Measurements from ENCODE around the gene SDK1.

The SDK1 gene

GRCh38 chr7:4144811-4145510 is 843.9 kb downstream of the SDK1 start:
- no peak for DNase-seq (ENCODE audit: low read depth in 2 of 3, low spot score in 2 of 3)

GRCh38 chr7:4145576-4145975 is 844.5 kb downstream of the SDK1 start:
- DNase-seq (ENCODE audit: low read depth in 2 of 3, low spot score in 2 of 3), result no peak

DNA sequence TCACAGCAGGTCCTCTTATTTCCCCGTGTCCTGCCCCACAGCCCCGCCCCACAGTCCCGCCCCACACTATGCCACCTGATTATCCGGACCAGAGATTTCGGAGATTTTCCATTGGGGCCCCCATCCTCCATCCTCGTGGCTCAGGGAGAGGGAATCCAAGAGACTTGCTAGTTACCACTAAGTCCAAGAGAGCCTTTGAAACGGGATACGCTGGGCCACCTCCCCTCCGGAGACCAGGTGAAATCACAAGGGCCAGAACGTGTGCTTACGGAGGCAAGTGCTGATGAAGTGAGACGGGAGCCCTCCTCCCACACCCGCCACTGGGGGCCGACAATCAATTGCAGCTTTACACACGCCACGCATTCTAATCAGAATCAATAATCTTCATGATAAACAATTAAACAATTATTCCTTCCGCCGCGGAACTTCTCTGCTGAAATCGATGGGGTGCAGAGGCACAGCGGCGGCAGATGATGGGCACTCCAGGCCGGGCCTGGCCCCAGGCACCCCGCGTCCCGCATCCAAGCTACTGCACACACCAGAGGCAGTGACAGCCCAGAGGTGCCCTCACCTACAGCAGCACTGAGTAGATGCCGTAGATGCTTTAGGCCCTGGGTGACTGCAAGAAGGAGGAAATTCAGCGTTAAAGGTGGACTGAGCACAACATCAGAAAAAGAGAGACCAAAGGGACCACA is 847.0 kb downstream of the SDK1 start:
- no peak for DNase-seq (ENCODE audit: low read depth in 2 of 3, low spot score in 2 of 3)

- DNase-seq (ENCODE audit: low read depth in 2 of 3, low spot score in 2 of 3), result no peak
Observed at GRCh38 chr7:4149236-4149635, 848.2 kb downstream of the SDK1 start.

- no peak for DNase-seq (ENCODE audit: low read depth in 2 of 3, low spot score in 2 of 3)
Observed at GRCh38 chr7:4149645-4150044, 848.6 kb downstream of the SDK1 start.

GRCh38 chr7:4150731-4151130 is 849.7 kb downstream of the SDK1 start:
- no peak for DNase-seq (ENCODE audit: low read depth in 2 of 3, low spot score in 2 of 3)

- no peak for DNase-seq (ENCODE audit: low read depth in 2 of 3, low spot score in 2 of 3)
Observed at GRCh38 chr7:4151524-4151923, 850.5 kb downstream of the SDK1 start.

GRCh38 chr7:4151926-4152549 is 851.0 kb downstream of the SDK1 start:
- no peak for DNase-seq (ENCODE audit: low read depth in 2 of 3, low spot score in 2 of 3)

- DNase-seq (ENCODE audit: low read depth in 2 of 3, low spot score in 2 of 3), result no peak
Observed at GRCh38 chr7:4154882-4155535, 854.0 kb downstream of the SDK1 start.

DNA sequence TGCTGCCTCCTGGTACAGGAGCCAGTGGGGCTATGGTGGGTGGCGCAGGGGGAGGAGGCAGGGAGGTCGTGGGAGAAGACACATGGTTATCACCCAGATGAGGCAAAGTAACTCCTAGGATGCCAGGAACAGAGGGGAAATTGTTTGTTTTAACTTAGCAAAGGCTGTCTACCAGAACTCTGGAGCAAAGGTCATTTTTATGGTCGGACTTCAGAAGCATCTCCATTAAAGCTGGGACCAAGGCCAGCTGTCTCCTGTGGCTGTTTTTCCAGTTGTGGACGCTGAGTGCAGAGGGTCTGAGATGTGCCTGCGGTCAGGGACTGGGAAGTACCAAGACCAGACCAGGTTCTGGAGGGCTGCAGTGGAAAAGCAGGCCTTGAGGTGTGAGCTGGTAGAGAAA is 855.1 kb downstream of the SDK1 start:
- DNase-seq (ENCODE audit: low read depth in 2 of 3, low spot score in 2 of 3), result no peak

DNA sequence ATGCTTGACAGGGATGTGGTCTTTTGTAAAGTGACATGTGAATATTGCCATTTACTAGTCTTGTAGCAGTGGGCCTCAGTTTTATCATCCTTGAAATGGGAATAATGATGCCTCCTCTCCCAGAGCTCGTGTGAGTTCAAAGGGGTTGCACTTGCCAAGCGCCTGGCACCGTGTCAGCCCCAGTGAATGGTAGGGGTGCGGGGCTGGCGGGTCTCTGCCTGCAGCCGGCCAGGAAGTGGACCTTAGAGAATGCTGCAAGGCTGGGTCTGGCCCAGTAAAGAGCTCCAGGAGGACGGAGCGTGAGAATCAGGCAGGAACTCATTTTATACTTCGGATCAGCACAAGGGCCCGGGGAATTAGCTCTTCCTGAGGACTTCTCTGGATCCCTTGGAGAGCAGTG is 856.6 kb downstream of the SDK1 start:
- DNase-seq (ENCODE audit: low read depth in 2 of 3, low spot score in 2 of 3), result no peak

DNA sequence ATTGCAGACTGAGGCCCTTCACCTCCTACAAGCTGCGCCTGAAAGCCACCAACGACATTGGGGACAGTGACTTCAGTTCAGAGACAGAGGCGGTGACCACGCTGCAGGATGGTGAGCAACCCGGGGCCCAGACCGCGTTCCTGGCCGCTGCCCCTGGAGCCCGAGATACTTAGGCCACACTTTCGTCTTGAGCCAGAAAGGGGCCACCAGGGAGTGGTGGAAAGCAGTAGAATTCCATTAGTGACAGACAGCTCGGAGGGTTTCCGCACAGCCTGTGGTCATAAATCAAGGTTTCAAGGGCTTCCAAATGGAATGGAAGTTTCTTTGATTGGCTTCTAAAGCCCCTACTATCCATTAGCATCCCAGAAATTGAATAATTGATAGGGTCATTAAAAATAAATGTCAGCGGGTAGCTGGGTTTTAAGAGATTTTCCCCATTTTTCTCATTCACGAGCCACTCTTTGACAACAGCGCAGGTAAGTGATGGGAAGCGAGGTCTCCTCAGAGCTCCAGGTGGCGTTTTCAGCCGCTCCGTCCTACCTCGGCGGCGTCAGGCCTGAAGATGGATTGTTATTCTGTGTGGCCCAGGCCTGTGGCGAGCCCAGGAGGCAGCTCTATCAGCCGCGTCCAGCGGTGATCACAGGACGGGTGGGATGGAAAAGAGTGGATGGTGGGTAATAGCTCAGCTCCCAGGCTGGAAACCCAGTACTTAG is 857.5 kb downstream of the SDK1 start:
- DNase-seq (ENCODE audit: low read depth in 2 of 3, low spot score in 2 of 3), result no peak

- DNase-seq (ENCODE audit: low read depth in 2 of 3, low spot score in 2 of 3), result no peak
Observed at GRCh38 chr7:4159154-4159501, 858.1 kb downstream of the SDK1 start.

DNA sequence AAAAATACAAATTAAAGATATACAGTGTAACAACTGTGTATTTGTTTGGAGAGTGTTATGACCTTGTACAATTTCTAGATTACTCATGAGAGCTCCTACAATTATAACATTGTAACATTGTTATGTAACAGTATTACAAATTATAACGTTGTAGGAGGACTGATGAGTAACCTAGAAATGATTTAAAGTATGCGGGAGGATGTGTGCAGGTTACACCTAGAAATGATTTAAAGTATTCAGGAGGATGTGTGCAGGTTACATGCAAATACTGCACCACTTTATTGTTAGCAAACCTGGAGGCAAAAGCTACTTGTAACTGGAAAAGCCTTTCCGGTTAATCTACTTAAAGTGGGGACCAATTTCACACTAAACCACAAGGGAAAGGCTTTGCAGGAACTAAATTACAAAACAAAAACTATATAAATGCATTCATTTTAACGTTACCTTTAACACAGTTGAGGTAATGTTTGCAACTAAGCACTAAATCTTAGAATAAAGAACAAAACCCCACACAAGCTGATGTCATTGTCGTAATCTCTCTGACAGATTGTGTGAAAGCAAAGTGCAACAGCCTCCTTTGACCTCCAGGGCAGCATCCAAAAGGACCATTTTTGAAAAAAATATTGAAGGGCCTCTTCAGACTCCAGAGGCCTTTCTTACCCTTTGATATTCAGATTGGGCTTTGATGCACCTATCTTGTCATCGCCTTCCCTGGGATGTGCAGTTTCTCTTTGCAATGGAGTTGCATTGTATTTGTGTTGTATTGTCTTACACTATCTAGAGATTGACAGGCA is 858.9 kb downstream of the SDK1 start:
- no peak for DNase-seq (ENCODE audit: low read depth in 2 of 3, low spot score in 2 of 3)

DNA sequence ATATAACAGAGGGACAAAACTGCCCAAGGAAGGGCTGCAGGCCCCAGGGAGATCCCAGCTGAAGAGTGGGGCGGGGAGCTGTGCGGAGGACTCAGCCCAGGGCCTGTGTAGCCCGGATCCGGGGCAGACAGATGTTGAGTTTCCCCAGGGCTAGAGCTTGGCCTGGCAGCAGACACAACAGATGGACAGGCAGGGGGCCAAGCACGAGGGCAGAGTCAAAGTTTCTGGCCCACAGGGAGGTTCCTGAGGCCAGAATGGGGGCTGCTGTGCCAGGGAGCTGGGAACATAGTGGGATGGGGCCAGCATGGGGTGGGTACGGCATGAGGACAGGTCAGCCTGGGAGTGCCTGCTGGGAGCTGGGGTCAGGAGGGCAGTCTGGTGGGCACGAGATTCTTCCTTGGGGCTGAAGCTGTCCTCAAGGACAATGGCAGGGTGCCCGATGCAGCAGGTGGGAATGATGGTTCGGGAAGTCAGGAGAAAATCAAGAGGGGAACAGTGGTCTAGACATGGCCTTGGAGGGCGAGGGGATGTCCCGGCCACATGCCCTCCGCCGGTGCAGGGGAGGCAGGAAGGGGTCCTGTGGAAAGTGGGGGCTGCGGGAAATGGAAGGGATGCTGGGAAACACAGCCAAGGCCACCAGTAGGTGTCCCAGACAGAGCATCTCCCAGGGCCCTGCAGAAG is 862.0 kb downstream of the SDK1 start:
- no peak for DNase-seq (ENCODE audit: low read depth in 2 of 3, low spot score in 2 of 3)

DNA sequence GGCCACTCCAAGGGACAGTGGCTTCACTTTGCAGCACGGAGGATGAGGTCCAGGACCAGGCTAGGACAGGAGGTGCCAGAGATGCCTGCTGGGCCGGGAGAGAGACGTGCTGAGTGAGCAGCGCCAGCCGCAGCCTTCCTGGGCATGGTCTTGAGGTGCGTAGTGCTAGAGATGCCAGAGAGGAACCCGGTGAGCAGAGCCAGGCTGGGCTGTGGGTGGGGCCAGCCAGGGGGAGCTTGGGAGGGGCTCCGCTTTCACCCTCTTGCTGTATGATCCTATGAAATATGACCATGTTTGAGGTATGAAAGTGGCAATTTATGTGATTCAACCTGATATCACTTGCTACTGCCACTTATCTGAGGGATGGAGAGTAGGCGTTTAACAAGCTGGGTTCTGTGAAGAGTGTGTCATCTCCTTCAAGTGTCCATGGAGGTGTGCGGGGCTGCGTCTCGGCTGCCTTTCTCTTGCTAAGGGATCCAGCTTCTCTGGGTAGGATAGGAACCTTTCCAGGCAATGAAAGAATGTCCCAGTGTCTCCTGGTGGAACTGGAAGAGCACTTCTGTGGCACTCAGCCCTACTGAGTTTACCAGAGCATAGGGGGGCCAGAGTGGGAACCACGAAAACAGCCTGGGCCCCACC is 862.6 kb downstream of the SDK1 start:
- DNase-seq (ENCODE audit: low read depth in 2 of 3, low spot score in 2 of 3), result no peak

GRCh38 chr7:4164556-4164955 is 863.5 kb downstream of the SDK1 start:
- DNase-seq (ENCODE audit: low read depth in 2 of 3, low spot score in 2 of 3), result no peak

GRCh38 chr7:4166340-4166739 is 865.3 kb downstream of the SDK1 start:
- DNase-seq (ENCODE audit: low read depth in 2 of 3, low spot score in 2 of 3), result no peak

DNA sequence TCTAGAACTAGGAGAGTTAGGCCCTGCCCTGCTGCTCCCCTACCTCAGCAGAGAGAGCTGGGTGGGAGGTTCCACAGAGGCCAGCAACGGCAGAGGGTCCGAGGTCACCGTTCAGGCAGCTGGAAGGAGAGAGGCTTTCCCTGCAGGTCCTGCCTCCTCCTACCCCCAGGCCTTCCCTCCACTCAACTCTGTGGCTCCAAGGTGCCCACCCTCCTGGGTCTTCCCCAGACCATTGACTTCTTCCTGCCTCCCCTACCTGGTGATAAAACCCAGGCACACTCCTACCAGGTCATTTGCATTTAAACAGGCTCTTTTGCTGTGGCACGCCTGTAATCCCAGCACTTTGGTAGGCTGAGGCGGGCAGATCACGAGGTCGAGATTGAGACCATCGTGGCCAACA is 865.8 kb downstream of the SDK1 start:
- DNase-seq (ENCODE audit: low read depth in 2 of 3, low spot score in 2 of 3), result no peak
